NCI-H345 treated with DMSO at 0.1 percent for 48 hours (cell line): Measurements from ENCODE around the gene ECT2L.
A peak's percentile ranks its signal among the peaks of the same experiment; 100 is the strongest.

ENCODE experiments used
- DNase-seq: peaks from one replicate; lab custom pipeline; 2025; ENCODE audit not compliant: unreplicated experiment; lab: John Stamatoyannopoulos, UW

Gene ECT2L

GRCh38 chr6:138795809-138796603 lies at the start of gene ECT2L:
Gene ECT2L, plus strand, starts transcription at chr6:138796087. Its CDS starts 17,188 bp downstream, at chr6:138813275.
- DNase-seq, result peak; percentile 35

- no peak for DNase-seq
Observed at GRCh38 chr6:138752017-138752416, 43.9 kb upstream of the ECT2L start.

GRCh38 chr6:138757136-138757535 lies 38.8 kb upstream of the ECT2L start:
- DNase-seq, result no peak

GRCh38 chr6:138765896-138766655 lies 29.8 kb upstream of the ECT2L start:
- peak; percentile 12 for DNase-seq

GRCh38 chr6:138769102-138769676 lies 26.7 kb upstream of the ECT2L start:
- no peak for DNase-seq

- no peak for DNase-seq
Observed at GRCh38 chr6:138772596-138773176, 23.2 kb upstream of the ECT2L start.

GRCh38 chr6:138773177-138774091 lies 22.5 kb upstream of the ECT2L start, which contains the start of gene CCDC28A:
Gene CCDC28A, plus strand, starts transcription at chr6:138773769. Its CDS starts 2,352 bp downstream, at chr6:138776121.
- peak; percentile 89 for DNase-seq

GRCh38 chr6:138774370-138774769 lies 21.5 kb upstream of the ECT2L start:
- no peak for DNase-seq

- no peak for DNase-seq
Observed at GRCh38 chr6:138776659-138777058, 19.2 kb upstream of the ECT2L start.

- DNase-seq, result no peak
Observed at GRCh38 chr6:138778331-138778730, 17.6 kb upstream of the ECT2L start.

GRCh38 chr6:138782243-138782642 lies 13.6 kb upstream of the ECT2L start:
- DNase-seq, result no peak

GRCh38 chr6:138785079-138785478 lies 10.8 kb upstream of the ECT2L start:
- DNase-seq, result no peak

GRCh38 chr6:138785980-138786379 lies 9.9 kb upstream of the ECT2L start:
- DNase-seq, result no peak

GRCh38 chr6:138787138-138787537 lies 8.7 kb upstream of the ECT2L start:
- DNase-seq, result no peak

GRCh38 chr6:138796771-138797170 lies 884 bp downstream of the ECT2L start:
- DNase-seq, result no peak

- no peak for DNase-seq
Observed at GRCh38 chr6:138797806-138798446, 2.0 kb downstream of the ECT2L start.

- DNase-seq, result no peak
Observed at GRCh38 chr6:138800377-138801150, 4.7 kb downstream of the ECT2L start.

- DNase-seq, result no peak
Observed at GRCh38 chr6:138803331-138803730, 7.4 kb downstream of the ECT2L start.

GRCh38 chr6:138803861-138804260 lies 8.0 kb downstream of the ECT2L start:
- DNase-seq, result no peak
